A549 treated with CpdA at 1 μM for 4 hours (cell line): ENCODE data around the gene OR52K2. TPM values are rescaled to one million over a fixed set of nuclear protein-coding genes. Genes with fewer than 3 reads are reported as not detected.

ENCODE experiments used
- total RNA-seq: library from RNA; stranded (reverse); fragments of 200-300 nt; extraction: Qiagen RNA extraction; gene quantifications from 5 replicates; pipeline ENCODE4 v1.2.3, GENCODE V29; 2022; ENCODE audit warnings: low read depth

The OR52K2 gene
- total RNA-seq = not detected in 5 replicates

GRCh38 chr11:4448995-4449394, at the start of gene OR52K2:
OR52K2 (plus strand) TSS chr11:4449295; CDS start chr11:4449340, 45 bp downstream.

GRCh38 chr11:4482445-4482844, 33.4 kb downstream of the OR52K2 start, which contains the start of gene OR52K1:
OR52K1 (plus strand) TSS chr11:4482646; CDS start chr11:4488901, 6,255 bp downstream.

Other genes with a start within 250 kb of the OR52K2 start
- not detected in 5 replicates for gene OR52B4, start 80.9 kb upstream of the OR52K2 start, total RNA-seq
- 18.0 to 24.6 TPM (median 20.7 TPM) in 5 replicates for gene TRIM21, start 55.6 kb upstream of the OR52K2 start, total RNA-seq
- gene OR52K1, start 33.4 kb downstream of the OR52K2 start, total RNA-seq = not detected in 5 replicates
- not detected in 5 replicates for gene OR52M1, start 95.9 kb downstream of the OR52K2 start, total RNA-seq
- gene OR52I2, start 132.4 kb downstream of the OR52K2 start, total RNA-seq = not detected in 5 replicates
- not detected in 5 replicates for gene OR52I1, start 144.7 kb downstream of the OR52K2 start, total RNA-seq
- 8.0 to 10.8 TPM (median 9.3 TPM) in 5 replicates for gene TRIM68, start 158.9 kb downstream of the OR52K2 start, total RNA-seq
- gene OR51D1, start 188.2 kb downstream of the OR52K2 start, total RNA-seq = not detected in 5 replicates
- not detected in 5 replicates for gene OR51E1, start 194.7 kb downstream of the OR52K2 start, total RNA-seq
- 0.02 to 0.14 TPM in 2 of 5 replicates, not detected in the others for gene OR51E2, start 248.6 kb downstream of the OR52K2 start, total RNA-seq